Measurements from ENCODE around the gene USP1.
A peak's percentile ranks its signal among the peaks of the same experiment; 100 is the strongest.

USP1 gene

GRCh38 chr1:62426237-62426636 is 10.6 kb upstream of the USP1 start:
- DNase-seq (ENCODE audit: low read depth): no peak

- DNase-seq (ENCODE audit: low read depth): no peak
Observed at GRCh38 chr1:62426794-62427193, 10.1 kb upstream of the USP1 start.

GRCh38 chr1:62428351-62428750 is 8.5 kb upstream of the USP1 start:
- DNase-seq (ENCODE audit: low read depth): no peak

- no peak for DNase-seq (ENCODE audit: low read depth)
Observed at GRCh38 chr1:62429581-62429980, 7.3 kb upstream of the USP1 start.

GRCh38 chr1:62433861-62434617 is 2.8 kb upstream of the USP1 start:
- no peak for DNase-seq (ENCODE audit: low read depth)

- no peak for DNase-seq (ENCODE audit: low read depth)
Observed at GRCh38 chr1:62434618-62435001, 2.2 kb upstream of the USP1 start.

- DNase-seq (ENCODE audit: low read depth): no peak
Observed at GRCh38 chr1:62435231-62436038, 1.4 kb upstream of the USP1 start.

- peak; percentile 94 for DNase-seq (ENCODE audit: low read depth)
Observed at GRCh38 chr1:62436039-62436465, 797 bp upstream of the USP1 start.

- DNase-seq (ENCODE audit: low read depth): peak; percentile 31
Observed at GRCh38 chr1:62437273-62437940, 558 bp downstream of the USP1 start.

GRCh38 chr1:62438163-62438562 is 1.3 kb downstream of the USP1 start:
- no peak for DNase-seq (ENCODE audit: low read depth)

- no peak for DNase-seq (ENCODE audit: low read depth)
Observed at GRCh38 chr1:62439652-62440371, 3.0 kb downstream of the USP1 start.

- no peak for DNase-seq (ENCODE audit: low read depth)
Observed at GRCh38 chr1:62444701-62445100, 7.9 kb downstream of the USP1 start.

GRCh38 chr1:62448221-62448933 is 11.5 kb downstream of the USP1 start:
- no peak for DNase-seq (ENCODE audit: low read depth)

GRCh38 chr1:62450301-62450700 is 13.5 kb downstream of the USP1 start:
- no peak for DNase-seq (ENCODE audit: low read depth)

- no peak for DNase-seq (ENCODE audit: low read depth)
Observed at GRCh38 chr1:62452951-62453350, 16.1 kb downstream of the USP1 start.

- DNase-seq (ENCODE audit: low read depth): no peak
Observed at GRCh38 chr1:62457955-62458354, 21.1 kb downstream of the USP1 start.

- no peak for DNase-seq (ENCODE audit: low read depth)
Observed at GRCh38 chr1:62462370-62462769, 25.5 kb downstream of the USP1 start.

GRCh38 chr1:62467092-62467491 is 30.2 kb downstream of the USP1 start:
- DNase-seq (ENCODE audit: low read depth): no peak

- no peak for DNase-seq (ENCODE audit: low read depth)
Observed at GRCh38 chr1:62476525-62477219, 39.8 kb downstream of the USP1 start.

GRCh38 chr1:62481681-62482080 is 44.8 kb downstream of the USP1 start:
- no peak for DNase-seq (ENCODE audit: low read depth)
